B cell (primary cell): ENCODE measurements around the gene LIN52. TPM values are rescaled to one million over a fixed set of nuclear protein-coding genes. Genes with fewer than 3 reads are reported as not detected.

ENCODE experiments used
- ATAC-seq: fragments of 200-7000 bp; cut with Tn5 transposase; one replicate; pipeline ENCODE4 v1.10.0; 2021; ENCODE audit warnings: low read depth, mild to moderate bottlenecking, moderate number of reproducible peaks, moderate library complexity
- CTCF ChIA-PET: fragments of 350-600 bp; sonication (Branson Sonifier 250); formaldehyde crosslinking; loops from one replicate; lab custom pipeline; 2021; ENCODE audit warnings: antibody characterized with exemption, inconsistent platforms; lab: Charles Lee
- POLR2A ChIA-PET: fragments of 350-600 bp; sonication (Branson Sonifier 250); formaldehyde crosslinking; loops from one replicate; lab custom pipeline; 2021; ENCODE audit warnings: antibody characterized with exemption; lab: Charles Lee
- DNase-seq: peaks from one replicate; pipeline ENCODE4 v3.0.0; 2013
- H2AFZ ChIP-seq: 2 replicates; pipeline ENCODE4 v1.6.1; 2012; ENCODE audit warnings: mild to moderate bottlenecking, low read depth, low read length; ENCODE audit not compliant: insufficient read depth, poor library complexity, severe bottlenecking
- H3K27ac ChIP-seq, 2 donors: 1 replicate in 1 of 2; 2 replicates in 1 of 2; pipeline ENCODE4 v1.5.1; 2012 to 2013; ENCODE audit warnings: low read length in 2 of 2, mild to moderate bottlenecking in 2 of 2, moderate library complexity in 1 of 2
- H3K27me3 ChIP-seq, 4 experiments: fragments of 200-600 bp in 1 of 4; sonication (generic) in 1 of 4; replicated peaks in 1 of 4; 1 replicate in 2 of 4; 2 replicates in 2 of 4; pipeline versions ENCODE4 v1.6.1 to v1.7.0; 2013 to 2016; ENCODE audit warnings: low read length in 3 of 4, mild to moderate bottlenecking in 2 of 4, mixed read lengths in 1 of 4, moderate library complexity in 1 of 4; ENCODE audit not compliant: insufficient read depth in 4 of 4, control insufficient read depth in 3 of 4; ENCODE audit errors: control extremely low read depth in 1 of 4
- H3K36me3 ChIP-seq, 2 experiments: replicated peaks in 1 of 2; 1 replicate in 1 of 2; 2 replicates in 1 of 2; pipeline versions ENCODE4 v1.6.1 to v1.7.1; 2013; ENCODE audit warnings: low read length in 1 of 2; ENCODE audit not compliant: insufficient read depth in 2 of 2, control insufficient read depth in 1 of 2; ENCODE audit errors: control extremely low read depth in 1 of 2, extremely low read depth in 1 of 2
- H3K4me1 ChIP-seq, 2 donors: fragments of 200-600 bp in 1 of 2; sonication (generic) in 1 of 2; 1 replicate in 1 of 2; 2 replicates in 1 of 2; pipeline versions ENCODE4 v1.5.1 to v1.6.1; 2013 to 2017; ENCODE audit warnings: low read length in 2 of 2; ENCODE audit not compliant: control insufficient read depth in 2 of 2, insufficient read depth in 2 of 2
- H3K4me2 ChIP-seq: replicated peaks from 2 replicates; pipeline ENCODE3; 2012; ENCODE audit warnings: mild to moderate bottlenecking, low read depth, low read length; ENCODE audit not compliant: poor library complexity, severe bottlenecking
- H3K4me3 ChIP-seq, 5 experiments: fragments of 200-600 bp in 1 of 5; sonication (generic) in 1 of 5; 1 replicate in 3 of 5; 2 replicates in 2 of 5; pipeline versions ENCODE4 v1.5.1 to v1.7.0; 2011 to 2016; ENCODE audit warnings: low read length in 4 of 5, mild to moderate bottlenecking in 4 of 5, low read depth in 2 of 5, control low read depth in 1 of 5, moderate library complexity in 1 of 5; ENCODE audit not compliant: insufficient read depth in 1 of 5; ENCODE audit errors: control extremely low read depth in 1 of 5, extremely low read depth in 1 of 5
- H3K79me2 ChIP-seq: fragments of 200-600 bp; sonication (generic); one replicate; pipeline ENCODE4 v1.6.0; 2016; ENCODE audit warnings: low read length; ENCODE audit not compliant: control insufficient read depth, insufficient read depth
- H3K9ac ChIP-seq: fragments of 200-600 bp; sonication (generic); 2 replicates; pipeline ENCODE4 v1.6.1; 2017; ENCODE audit warnings: mild to moderate bottlenecking, low read length, moderate library complexity
- H3K9me3 ChIP-seq, 3 donors: one replicate each; pipeline versions ENCODE4 v1.6.1 to v1.7.1; 2013; ENCODE audit warnings: low read length in 2 of 3; ENCODE audit not compliant: control insufficient read depth in 2 of 3, insufficient read depth in 1 of 3; ENCODE audit errors: control extremely low read depth in 1 of 3
- H4K20me1 ChIP-seq: 2 replicates; pipeline ENCODE4 v1.6.0; 2012; ENCODE audit warnings: mild to moderate bottlenecking, low read length; ENCODE audit not compliant: insufficient read depth, control insufficient read depth, poor library complexity, severe bottlenecking
- H3K27ac Mint-ChIP-seq: one replicate; pipeline ENCODE4 v1.8.0; 2021; ENCODE audit warnings: mixed read lengths
- H3K27me3 Mint-ChIP-seq: one replicate; pipeline ENCODE4 v1.8.0; 2021; ENCODE audit warnings: mixed read lengths
- H3K4me1 Mint-ChIP-seq: one replicate; pipeline ENCODE4 v1.8.0; 2021; ENCODE audit warnings: mixed read lengths
- H3K4me3 Mint-ChIP-seq: one replicate; pipeline ENCODE4 v1.8.0; 2021; ENCODE audit warnings: mixed read lengths
- H3K9me3 Mint-ChIP-seq: one replicate; pipeline ENCODE4 v1.8.0; 2022; ENCODE audit warnings: mixed read lengths; ENCODE audit not compliant: insufficient read depth
- CTCF ChIP-seq: fragments of 200-600 bp; IDR thresholded peaks from one replicate; pipeline ENCODE4 v1.8.0; 2022; ENCODE audit warnings: antibody characterized with exemption, mild to moderate bottlenecking
- EZH2 ChIP-seq: IDR thresholded peaks from 2 replicates; pipeline ENCODE4 v1.6.1; 2012; ENCODE audit warnings: borderline replicate concordance, low read depth, mild to moderate bottlenecking, moderate library complexity, low read length; ENCODE audit not compliant: insufficient read depth, poor library complexity, severe bottlenecking
- WGBS: methylation state at CpG from one replicate; pipeline ENCODE4 v1.1.5; 2013; ENCODE audit warnings: missing lambda C conversion rate; ENCODE audit not compliant: insufficient coverage; 5-methylcytosine and 5-hydroxymethylcytosine counted together
- intact Hi-C: fragments of 100-400 bp; cut with micrococcal nuclease; formaldehyde crosslinking; loops from one replicate; pipeline ENCODE4 v1.10.0; 2022
- polyA plus RNA-seq: library from polyadenylated mRNA; depleted of rRNA; stranded (reverse); fragments of >200 nt; gene quantifications from 2 replicates; pipeline ENCODE4 v1.2.3, GENCODE V29; 2012
- total RNA-seq, 2 donors: library from RNA; stranded (reverse); fragments of 120-200 nt in 1 of 2; gene quantifications; 1 replicate in 1 of 2; 2 replicates in 1 of 2; pipeline versions ENCODE4 v1.2.3 to v1.2.4, GENCODE V29; 2013 to 2022

Gene LIN52
- total and polyA plus RNA-seq, 2 donors (not counting 1 experiment from before 2014, with no cell fraction given): 3.9 to 13.1 TPM

- Histone ChIP-seq H3K9me3 (no peaks in the 10 kb centered on the region), H4K20me1 (no peaks in the 10 kb centered on the region), H3K27ac (no peak overlapping the region), H3K27me3 (no peaks in the 10 kb centered on the region), H3K9ac (no peak overlapping the region), H3K4me1 (no peaks in the 10 kb centered on the region), H3K4me2 (no peak overlapping the region), H3K36me3 (no peaks in the 10 kb centered on the region), H3K79me2 (no peaks in the 10 kb centered on the region), H2AFZ (no peak overlapping the region), H3K4me3 (no peak overlapping the region)
- no peak for DNase-seq
- ChIA-PET POLR2A (interaction anchor here (0.7 kb wide), 1 partner anchor 41 kb away, joined by 6 read pairs; no protein-coding TSS in a partner anchor), CTCF (no interaction called here)
- TF ChIP-seq EZH2 (no peak), CTCF (no peak)
- Mint-ChIP-seq H3K4me1 (no peaks in the 10 kb centered on the region), H3K9me3 (no peaks in the 10 kb centered on the region), H3K27me3 (no peaks in the 10 kb centered on the region), H3K4me3 (no peak overlapping the region), H3K27ac (no peak overlapping the region)
- intact Hi-C loops: no loop called here
- WGBS: 94% methylated on average over 2 of the region's 2 CpGs
- ATAC-seq: no peak
Observed at GRCh38 chr14:74042296-74042695, 42.5 kb upstream of the LIN52 start.

- Histone ChIP-seq H3K79me2 (no peaks in the 10 kb centered on the region), H3K9ac (no peak overlapping the region), H2AFZ (no peak overlapping the region), H3K27ac (no peak overlapping the region), H3K27me3 (no peaks in the 10 kb centered on the region), H4K20me1 (no peaks in the 10 kb centered on the region), H3K4me1 (peaks cover 9% of the 10 kb centered on the region in 2 donors), H3K9me3 (no peaks in the 10 kb centered on the region), H3K4me2 (no peak overlapping the region), H3K4me3 (no peak overlapping the region), H3K36me3 (no peaks in the 10 kb centered on the region)
- TF ChIP-seq CTCF (no peak), EZH2 (no peak)
- no peak for DNase-seq
- Mint-ChIP-seq H3K27me3 (no peaks in the 10 kb centered on the region), H3K4me3 (no peak overlapping the region), H3K4me1 (peaks cover 10% of the 10 kb centered on the region), H3K27ac (no peak overlapping the region), H3K9me3 (no peaks in the 10 kb centered on the region)
- intact Hi-C loops: no loop called here
- CTCF ChIA-PET: no interaction called here
- no peak for ATAC-seq
- POLR2A ChIA-PET: no interaction called here
- WGBS: no CpG with 5 or more reads among the region's 4 CpGs
Observed at GRCh38 chr14:74045522-74045921, 39.2 kb upstream of the LIN52 start.
